ENCODE data around the gene PITPNM2. TPM values are rescaled to one million over a fixed set of nuclear protein-coding genes. Genes with fewer than 3 reads are reported as not detected.

The PITPNM2 gene
- total and polyA plus RNA-seq, 9 donors = 11.1 to 71.8 (median 31.0) TPM

GRCh38 chr12:123180171-123180570 is 29.3 kb upstream of the PITPNM2 start:
- Histone ChIP-seq H3K4me3 (no peak overlapping the region), H3K27me3 (no peaks in the 10 kb centered on the region), H3K36me3 (no peaks in the 10 kb centered on the region), H3K27ac (no peak overlapping the region), H3K4me1 (ENCODE audit: insufficient read depth) (no peaks in the 10 kb centered on the region), H3K9me3 (no peaks in the 10 kb centered on the region)
- no peak for DNase-seq
- WGBS, 3 donors = 85 to 95% (median 90%) methylated on average over 4 of the region's 4 CpGs
- no peak for TF ChIP-seq CTCF (IDR thresholded peaks at IDR 0.05)
- TF ChIP-seq POLR2A (IDR thresholded peaks at IDR 0.05) = no peak
- TF ChIP-seq EP300 (IDR thresholded peaks at IDR 0.05) = no peak
- intact Hi-C loops (cut with DNase I) = no loop called here

- Histone ChIP-seq H3K27ac (no peak overlapping the region), H3K27me3 (no peaks in the 10 kb centered on the region), H3K36me3 (no peaks in the 10 kb centered on the region), H3K4me1 (ENCODE audit: insufficient read depth) (no peaks in the 10 kb centered on the region), H3K4me3 (no peak overlapping the region), H3K9me3 (no peaks in the 10 kb centered on the region)
- intact Hi-C loops (cut with DNase I) = no loop called here
- TF ChIP-seq CTCF (IDR thresholded peaks at IDR 0.05) (no peak), POLR2A (IDR thresholded peaks at IDR 0.05) (no peak), EP300 (IDR thresholded peaks at IDR 0.05) (no peak)
- 64 to 76% (median 64%) methylated on average over 5 of the region's 5 CpGs for WGBS, 3 donors
- no peak for DNase-seq
These were observed 21.1 kb upstream of the PITPNM2 start for GRCh38 chr12:123171967-123172366.

DNA sequence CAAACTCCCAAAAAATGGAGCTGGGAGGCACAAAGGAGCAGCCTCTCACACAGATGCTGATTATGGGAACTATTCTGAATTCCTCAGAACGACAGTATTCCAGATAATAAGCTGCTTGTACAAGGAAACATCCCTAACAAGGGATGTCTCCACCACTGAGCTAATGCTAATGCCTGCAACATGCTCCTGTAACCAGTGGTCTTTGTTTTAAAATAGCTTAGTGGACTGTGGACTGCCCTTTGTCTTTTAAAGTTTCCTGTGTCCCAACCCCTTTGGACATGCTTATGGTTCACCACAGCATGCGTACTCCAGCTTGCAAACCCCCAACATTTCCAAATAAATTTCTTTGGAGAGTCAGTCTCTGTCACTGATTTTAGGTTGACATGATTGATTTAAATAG is 16.4 kb upstream of the PITPNM2 start:
- no peak overlapping the region for H3K27ac ChIP-seq
- TF ChIP-seq POLR2A (IDR thresholded peaks at IDR 0.05) = no peak
- no peak for TF ChIP-seq EP300 (IDR thresholded peaks at IDR 0.05)
- no peak for TF ChIP-seq CTCF (IDR thresholded peaks at IDR 0.05)
- intact Hi-C loops (cut with DNase I) = no loop called here
- H3K27me3 ChIP-seq = no peaks in the 10 kb centered on the region
- DNase-seq = no peak
- H3K4me1 ChIP-seq (ENCODE audit: insufficient read depth) = no peaks in the 10 kb centered on the region
- 44 to 45% (median 45%) methylated on average over 2 of the region's 2 CpGs for WGBS, 3 donors
- H3K36me3 ChIP-seq = no peaks in the 10 kb centered on the region
- no peak overlapping the region for H3K4me3 ChIP-seq
- H3K9me3 ChIP-seq = no peaks in the 10 kb centered on the region

GRCh38 chr12:123165537-123165936 is 14.6 kb upstream of the PITPNM2 start:
- Histone ChIP-seq H3K4me1 (ENCODE audit: insufficient read depth) (no peaks in the 10 kb centered on the region), H3K27me3 (no peaks in the 10 kb centered on the region), H3K9me3 (no peaks in the 10 kb centered on the region), H3K36me3 (no peaks in the 10 kb centered on the region), H3K27ac (no peak overlapping the region), H3K4me3 (no peak overlapping the region)
- intact Hi-C loops (cut with DNase I) = no loop called here
- no peak for DNase-seq
- TF ChIP-seq POLR2A (IDR thresholded peaks at IDR 0.05) (no peak), EP300 (IDR thresholded peaks at IDR 0.05) (no peak), CTCF (IDR thresholded peaks at IDR 0.05) (no peak)
- 93% methylated on average over 4 of the region's 4 CpGs for WGBS, 3 donors
